Vagina (tissue), 2 donors: ENCODE results near the gene WIPF2. TPM values are rescaled to one million over a fixed set of nuclear protein-coding genes. Genes with fewer than 3 reads are reported as not detected.

ENCODE experiments used
- DNase-seq, 2 donors: peaks; one replicate each; pipeline ENCODE4 v3.0.0-alpha.2; 2017; ENCODE audit errors: extremely low spot score in 2 of 2
- H3K27ac ChIP-seq: fragments of 200-600 bp; sonication (generic); one replicate; pipeline ENCODE4 v1.5.1; 2019
- H3K27me3 ChIP-seq: fragments of 200-600 bp; sonication (generic); one replicate; pipeline ENCODE4 v1.5.1; 2019
- H3K36me3 ChIP-seq, 2 donors: fragments of 200-600 bp; sonication (generic); one replicate each; pipeline ENCODE4 v1.5.1; 2017 to 2019
- H3K4me1 ChIP-seq: fragments of 200-600 bp; sonication (generic); one replicate; pipeline ENCODE4 v1.5.1; 2019
- H3K4me3 ChIP-seq, 2 donors: fragments of 200-600 bp; sonication (generic); 1 replicate in 1 of 2; 2 replicates in 1 of 2; pipeline ENCODE4 v1.5.1; 2016 to 2019
- H3K9me3 ChIP-seq: fragments of 200-600 bp; sonication (generic); one replicate; pipeline ENCODE4 v1.5.1; 2019
- CTCF ChIP-seq, 3 experiments: fragments of 450-650 bp in 2 of 3; fragments of 200-600 bp in 1 of 3; sonication (generic) in 1 of 3; IDR thresholded peaks; one replicate each; pipeline ENCODE4 v1.5.1; 2017 to 2019; ENCODE audit warnings: antibody characterized with exemption in 3 of 3, mild to moderate bottlenecking in 2 of 3, moderate library complexity in 2 of 3
- POLR2A ChIP-seq, 2 donors: fragments of 450-650 bp; IDR thresholded peaks; one replicate each; pipeline ENCODE4 v1.6.1; 2017; ENCODE audit warnings: antibody characterized with exemption in 2 of 2, mild to moderate bottlenecking in 2 of 2, moderate library complexity in 2 of 2
- POLR2AphosphoS5 ChIP-seq, 2 donors: sonication (generic); formaldehyde crosslinking; IDR thresholded peaks; one replicate each; pipeline ENCODE4 v1.9.0; 2017; ENCODE audit warnings: antibody characterized with exemption in 2 of 2, mild to moderate bottlenecking in 2 of 2, low read depth in 1 of 2; ENCODE audit not compliant: insufficient read depth in 1 of 2
- intact Hi-C: fragments of 100-400 bp; cut with DNase I; formaldehyde crosslinking; loops from one replicate; pipeline ENCODE4 v1.15.1; 2023
- microRNA-seq: library from miRNA; unstranded; fragments of <30 nt; microRNA quantifications from one replicate; pipeline ENCODE4, GENCODE V29; 2017; ENCODE audit warnings: borderline number of aligned reads, borderline replicate concordance
- small RNA-seq: library from RNA; depleted of rRNA; stranded (forward); fragments of <200 nt; gene quantifications from one replicate; pipeline ENCODE3, GENCODE V24; 2016
- total RNA-seq: library from RNA; depleted of rRNA; stranded (reverse); fragments of >200 nt; gene quantifications from one replicate; pipeline ENCODE4 v1.2.3, GENCODE V29; 2016

The WIPF2 gene
- total RNA-seq, 1 donor from 2014 or later, result 10.6 TPM

DNA sequence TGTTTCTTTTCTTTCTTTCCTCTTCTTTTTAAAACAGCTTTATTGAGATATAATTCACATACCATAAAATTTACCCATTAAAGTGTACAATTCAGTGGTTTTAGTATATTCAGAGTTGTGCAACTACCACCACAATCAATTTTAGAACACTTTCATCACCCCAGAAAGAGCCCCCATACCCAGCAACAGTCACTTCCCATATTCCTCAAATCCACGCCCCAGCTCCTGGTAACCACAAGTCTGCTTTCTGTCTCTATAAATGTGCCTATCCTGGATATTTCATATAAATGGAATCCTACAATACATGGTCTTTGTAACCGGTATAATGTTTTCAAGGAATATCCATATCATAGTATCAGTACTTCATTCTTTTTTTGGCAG is 109.3 kb downstream of the WIPF2 start:
- Histone ChIP-seq H3K27ac (peak overlapping the region; percentile 96), H3K4me1 (peaks cover 100% of the 10 kb centered on the region), H3K36me3 (no peaks in the 10 kb centered on the region), H3K4me3 (no peak overlapping the region), H3K27me3 (no peaks in the 10 kb centered on the region), H3K9me3 (no peaks in the 10 kb centered on the region)
- intact Hi-C loops, result no loop called here
- TF ChIP-seq POLR2A (IDR thresholded peaks at IDR 0.05), result no peak
- TF ChIP-seq POLR2AphosphoS5 (IDR thresholded peaks at IDR 0.05; ENCODE audit: insufficient read depth in 1 of 2, low read depth in 1 of 2), result no peak
- TF ChIP-seq CTCF (IDR thresholded peaks at IDR 0.05), result no peak
- no peak for DNase-seq

- H3K9me3 ChIP-seq, result no peaks in the 10 kb centered on the region
- H3K4me3 ChIP-seq, result no peak overlapping the region
- no peaks in the 10 kb centered on the region for H3K27me3 ChIP-seq
- no peaks in the 10 kb centered on the region for H3K36me3 ChIP-seq
- TF ChIP-seq POLR2AphosphoS5 (IDR thresholded peaks at IDR 0.05; ENCODE audit: insufficient read depth in 1 of 2, low read depth in 1 of 2), result peak in 1 of 2 donors; percentile 10
- no peak for TF ChIP-seq POLR2A (IDR thresholded peaks at IDR 0.05)
- peaks cover 100% of the 10 kb centered on the region for H3K4me1 ChIP-seq
- DNase-seq, result no peak
- intact Hi-C loops, result no loop called here
- peak overlapping the region; percentile 81 for H3K27ac ChIP-seq
Measured at GRCh38 chr17:40329839-40330794, 111.0 kb downstream of the WIPF2 start.

DNA sequence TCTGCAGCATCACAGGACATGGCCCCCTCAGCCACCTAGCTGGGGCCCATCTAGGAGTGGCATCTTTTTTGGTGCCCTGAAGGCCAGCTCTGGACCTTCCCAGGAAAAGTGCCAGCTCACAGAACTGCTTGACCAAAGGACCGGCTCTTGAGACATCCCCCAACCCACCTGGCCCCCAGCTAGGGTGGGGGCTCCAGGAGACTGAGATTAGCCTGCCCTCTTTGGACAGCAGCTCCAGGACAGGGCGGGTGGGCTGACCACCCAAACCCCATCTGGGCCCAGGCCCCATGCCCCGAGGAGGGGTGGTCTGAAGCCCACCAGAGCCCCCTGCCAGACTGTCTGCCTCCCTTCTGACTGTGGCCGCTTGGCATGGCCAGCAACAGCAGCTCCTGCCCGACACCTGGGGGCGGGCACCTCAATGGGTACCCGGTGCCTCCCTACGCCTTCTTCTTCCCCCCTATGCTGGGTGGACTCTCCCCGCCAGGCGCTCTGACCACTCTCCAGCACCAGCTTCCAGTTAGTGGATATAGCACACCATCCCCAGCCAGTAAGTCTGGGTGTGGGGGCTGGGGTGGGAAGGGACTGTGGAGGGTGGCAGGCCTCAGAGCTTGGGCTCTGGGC is 111.9 kb downstream of the WIPF2 start:
- no peak for DNase-seq

GRCh38 chr17:40331743-40332641 is 112.9 kb downstream of the WIPF2 start:
- H3K36me3 ChIP-seq, result no peaks in the 10 kb centered on the region
- H3K27me3 ChIP-seq, result no peaks in the 10 kb centered on the region
- H3K27ac ChIP-seq, result peak overlapping the region; percentile 81
- H3K4me1 ChIP-seq, result peaks cover 100% of the 10 kb centered on the region
- H3K4me3 ChIP-seq, result peak overlapping the region in 1 of 2 donors; percentile 28
- no peak for DNase-seq
- no peaks in the 10 kb centered on the region for H3K9me3 ChIP-seq
- intact Hi-C loops, result no loop called here
- peak; percentile 54 to 94 for TF ChIP-seq POLR2AphosphoS5 (IDR thresholded peaks at IDR 0.05; ENCODE audit: insufficient read depth in 1 of 2, low read depth in 1 of 2)
- TF ChIP-seq CTCF (IDR thresholded peaks at IDR 0.05), result no peak
- no peak for TF ChIP-seq POLR2A (IDR thresholded peaks at IDR 0.05)

More for the DNA sequence above, 111.9 kb downstream of the WIPF2 start:
- Histone ChIP-seq H3K36me3 (no peaks in the 10 kb centered on the region), H3K9me3 (no peaks in the 10 kb centered on the region), H3K27ac (peak overlapping the region; percentile 81), H3K27me3 (no peaks in the 10 kb centered on the region), H3K4me1 (peaks cover 100% of the 10 kb centered on the region), H3K4me3 (no peak overlapping the region)
- intact Hi-C loops, result no loop called here
- TF ChIP-seq CTCF (IDR thresholded peaks at IDR 0.05), result no peak
- no peak for TF ChIP-seq POLR2AphosphoS5 (IDR thresholded peaks at IDR 0.05; ENCODE audit: insufficient read depth in 1 of 2, low read depth in 1 of 2)
- no peak for TF ChIP-seq POLR2A (IDR thresholded peaks at IDR 0.05)

Small RNA genes within 50 kb of the gene (microRNA-seq; reads per million reads assigned to microRNA genes)
- not detected for gene MIR6867

Small RNA genes within 50 kb of the gene (small RNA-seq; reads per million reads assigned to genes)
- gene MIR6867, result not detected

Other genes with a start within 250 kb of the WIPF2 start
- gene PSMD3, start 238.5 kb upstream of the WIPF2 start, total RNA-seq, result 95.0 TPM
- gene CSF3, start 203.9 kb upstream of the WIPF2 start, total RNA-seq, result 25.3 TPM
- gene MED24, start 164.9 kb upstream of the WIPF2 start, total RNA-seq, result 106 TPM
- gene THRA, start 156.3 kb upstream of the WIPF2 start, total RNA-seq, result 40.3 TPM
- gene NR1D1, start 118.7 kb upstream of the WIPF2 start, total RNA-seq, result 15.0 TPM
- 62.4 TPM for gene MSL1, start 97.3 kb upstream of the WIPF2 start, total RNA-seq
- gene CASC3, start 78.8 kb upstream of the WIPF2 start, total RNA-seq, result 40.0 TPM
- 144 TPM for gene RAPGEFL1, start 41.8 kb upstream of the WIPF2 start, total RNA-seq
- gene CDC6, start 68.6 kb downstream of the WIPF2 start, total RNA-seq, result 3.7 TPM
- gene RARA, start 89.9 kb downstream of the WIPF2 start, total RNA-seq, result 58.9 TPM
- gene GJD3, start 145.4 kb downstream of the WIPF2 start, total RNA-seq, result 12.0 TPM
- 16.9 TPM for gene TOP2A, start 198.6 kb downstream of the WIPF2 start, total RNA-seq
- 700 TPM for gene IGFBP4, start 224.1 kb downstream of the WIPF2 start, total RNA-seq